NT2/D1 (cell line): ENCODE results near the gene CEP295NL.

Source experiments
- SUZ12 ChIP-seq: IDR thresholded peaks from 2 replicates; pipeline ENCODE4 v1.6.1; 2011; ENCODE audit not compliant: insufficient read length, insufficient read depth; ENCODE audit errors: extremely low read depth
- YY1 ChIP-seq: IDR thresholded peaks from 2 replicates; pipeline ENCODE4 v1.6.1; 2011; ENCODE audit not compliant: insufficient read length, insufficient read depth
- ZNF274 ChIP-seq: IDR thresholded peaks from 2 replicates; pipeline ENCODE4 v1.6.1; 2011; ENCODE audit warnings: mild to moderate bottlenecking, low read depth, low read length

DNA sequence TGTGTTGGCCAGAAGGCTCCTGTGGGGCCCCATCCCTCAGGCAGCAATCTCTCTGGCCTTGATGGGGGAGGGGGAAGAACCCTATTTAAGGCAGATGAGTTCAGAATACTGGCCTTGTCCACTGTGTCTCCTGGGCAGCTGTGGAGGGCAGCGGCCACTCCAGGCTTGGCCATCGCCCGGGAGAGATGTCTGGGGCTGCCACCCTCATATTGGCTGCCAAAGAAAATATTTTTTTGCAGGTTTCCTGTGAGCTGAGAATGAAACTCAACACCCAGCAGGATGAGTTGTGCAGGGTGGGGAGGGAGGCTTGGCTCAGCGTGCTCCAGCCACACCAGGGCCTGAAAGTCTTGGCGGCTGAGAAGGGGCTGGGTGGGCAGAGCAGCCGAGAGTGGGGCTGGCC is 36.6 kb upstream of the CEP295NL start:
- TF ChIP-seq SUZ12 (no peak), ZNF274 (no peak), YY1 (no peak)
